Esophagus muscularis mucosa (tissue), 4 donors: Measurements from ENCODE around the gene GNB1. TPM values are rescaled to one million over a fixed set of nuclear protein-coding genes. Genes with fewer than 3 reads are reported as not detected.
"Not testable (repeated sequence)": the region's sequence is repeated elsewhere in the genome, so short reads cannot be mapped to it uniquely, and the experiment has no call there.

Experiments used
- DNase-seq: peaks from one replicate; pipeline ENCODE4 v3.0.0-alpha.2; 2017; ENCODE audit errors: extremely low spot score
- H3K27ac ChIP-seq, 4 donors: fragments of 200-600 bp; sonication (generic); replicated peaks in 1 of 4; 1 replicate in 3 of 4; 2 replicates in 1 of 4; pipeline ENCODE4 v1.5.1; 2016 to 2019; ENCODE audit warnings: mild to moderate bottlenecking in 1 of 4
- H3K27me3 ChIP-seq, 4 donors: fragments of 200-600 bp; sonication (generic); one replicate each; pipeline versions ENCODE4 v1.5.1 to v1.6.0; 2016 to 2019
- H3K36me3 ChIP-seq, 4 donors: fragments of 200-600 bp; sonication (generic); one replicate each; pipeline ENCODE4 v1.5.1; 2016 to 2019
- H3K4me1 ChIP-seq, 4 donors: fragments of 200-600 bp; sonication (generic); one replicate each; pipeline ENCODE4 v1.5.1; 2016 to 2019
- H3K4me3 ChIP-seq, 4 donors: fragments of 200-600 bp; sonication (generic); 1 replicate in 2 of 4; 2 replicates in 2 of 4; pipeline ENCODE4 v1.5.1; 2016 to 2019; ENCODE audit warnings: mild to moderate bottlenecking in 4 of 4, moderate library complexity in 1 of 4
- H3K9me3 ChIP-seq, 4 donors: fragments of 200-600 bp; sonication (generic); 1 replicate in 3 of 4; 2 replicates in 1 of 4; pipeline ENCODE4 v1.5.1; 2016 to 2019
- CTCF ChIP-seq, 3 experiments: fragments of 200-600 bp in 2 of 3; fragments of 450-650 bp in 1 of 3; sonication (generic) in 2 of 3; IDR thresholded peaks; one replicate each; pipeline ENCODE4 v1.5.1; 2017 to 2019; ENCODE audit warnings: antibody characterized with exemption in 3 of 3, mild to moderate bottlenecking in 2 of 3, moderate library complexity in 1 of 3
- POLR2AphosphoS5 ChIP-seq, 2 donors: sonication (generic); formaldehyde crosslinking; IDR thresholded peaks; one replicate each; pipeline ENCODE4 v1.6.1; 2017; ENCODE audit warnings: antibody characterized with exemption in 2 of 2
- WGBS: methylation state at CpG from one replicate; pipeline ENCODE4 v1.1.5; 2018; 5-methylcytosine and 5-hydroxymethylcytosine counted together
- intact Hi-C: fragments of 100-400 bp; cut with DNase I; formaldehyde crosslinking; loops from one replicate; pipeline ENCODE4 v1.15.1; 2023
- total RNA-seq, 4 donors: library from RNA; depleted of rRNA; stranded (reverse); fragments of >200 nt; gene quantifications; one replicate each; pipeline versions ENCODE4 v1.1.0 to v1.2.1, GENCODE V29; 2016

Gene GNB1
- total RNA-seq, 4 donors from 2014 or later = 124 to 166 (median 161) TPM

GRCh38 chr1:1745651-1746565 is 145.0 kb downstream of the GNB1 start:
- peak in 1 of 3 experiments; percentile 59 for TF ChIP-seq CTCF (IDR thresholded peaks at IDR 0.05)
- peak; percentile 81 to 94 for TF ChIP-seq POLR2AphosphoS5 (IDR thresholded peaks at IDR 0.05)
- Histone ChIP-seq H3K4me3 (peak overlapping the region in 3 of 4 donors; percentile 47 to 71 (median 63)), H3K4me1 (peaks cover 0 to 16% (median 0%) of the 10 kb centered on the region in 4 donors), H3K36me3 (peaks cover 0 to 12% (median 2%) of the 10 kb centered on the region in 4 donors), H3K27ac (peak overlapping the region; percentile 53 to 92 (median 88))
- H3K9me3 ChIP-seq, H3K27me3 ChIP-seq, DNase-seq, intact Hi-C loops: not testable (repeated sequence)
- 0% methylated on average over 28 of the region's 101 CpGs for WGBS

- WGBS = 86% methylated on average over 11 of the region's 11 CpGs
- H3K4me1 ChIP-seq = peaks cover 0 to 21% (median 2%) of the 10 kb centered on the region in 4 donors
- H3K27me3 ChIP-seq, H3K27ac ChIP-seq, H3K9me3 ChIP-seq, intact Hi-C loops, DNase-seq, H3K4me3 ChIP-seq: not testable (repeated sequence)
- peaks cover 0 to 20% (median 4%) of the 10 kb centered on the region in 4 donors for H3K36me3 ChIP-seq
Measured at GRCh38 chr1:1742529-1742928, 148.4 kb downstream of the GNB1 start.

GRCh38 chr1:1741013-1741412 is 149.9 kb downstream of the GNB1 start:
- TF ChIP-seq POLR2AphosphoS5 (IDR thresholded peaks at IDR 0.05) = peak in 1 of 2 donors; percentile 72
- WGBS = 68% methylated on average over 11 of the region's 12 CpGs
- DNase-seq, H3K4me3 ChIP-seq, intact Hi-C loops, H3K9me3 ChIP-seq, H3K27me3 ChIP-seq: not testable (repeated sequence)
- peaks cover 0 to 21% (median 2%) of the 10 kb centered on the region in 4 donors for H3K4me1 ChIP-seq
- H3K27ac ChIP-seq = peak overlapping the region in 3 of 4 donors; percentile 55 to 65 (median 61)
- H3K36me3 ChIP-seq = peaks cover 0 to 29% (median 6%) of the 10 kb centered on the region in 4 donors

GRCh38 chr1:1738799-1739337 is 152.0 kb downstream of the GNB1 start:
- H3K27ac ChIP-seq, DNase-seq, intact Hi-C loops, H3K27me3 ChIP-seq, H3K4me3 ChIP-seq, H3K9me3 ChIP-seq: not testable (repeated sequence)
- peaks cover 0 to 40% (median 14%) of the 10 kb centered on the region in 4 donors for H3K36me3 ChIP-seq
- H3K4me1 ChIP-seq = peaks cover 0 to 21% (median 2%) of the 10 kb centered on the region in 4 donors
- WGBS = no CpG with 5 or more reads among the region's 22 CpGs

GRCh38 chr1:1737675-1738590 is 153.0 kb downstream of the GNB1 start:
- intact Hi-C loops, H3K9me3 ChIP-seq, DNase-seq, H3K27ac ChIP-seq, H3K4me3 ChIP-seq, H3K27me3 ChIP-seq: not testable (repeated sequence)
- H3K36me3 ChIP-seq = peaks cover 4 to 46% (median 22%) of the 10 kb centered on the region in 4 donors
- 94% methylated on average over 9 of the region's 44 CpGs for WGBS
- H3K4me1 ChIP-seq = peaks cover 0 to 16% (median 2%) of the 10 kb centered on the region in 4 donors

Other genes starting within 250 kb of the GNB1 start
- 10 to 100 TPM; 27.2 to 68.9 (median 33.0) TPM for gene CDK11B, start 232.1 kb downstream of the GNB1 start, total RNA-seq
- 10 to 100 TPM; 25.7 to 65.0 (median 35.6) TPM for gene SLC35E2B, start 198.3 kb downstream of the GNB1 start, total RNA-seq
- 10 to 100 TPM; 18.2 to 46.9 (median 31.4) TPM for gene CDK11A, start 166.7 kb downstream of the GNB1 start, total RNA-seq
- 100 to 1,000 TPM in 1 of 4 donors, 10 to 100 TPM in 3; 66.4 to 119 (median 82.7) TPM for gene NADK, start 112.6 kb downstream of the GNB1 start, total RNA-seq
- gene CALML6, start 24.2 kb upstream of the GNB1 start, total RNA-seq = not detected
- 1 to 10 TPM in 3 of 4 donors, not detected in 1; 1.4 to 6.3 (median 4.2) TPM for gene TMEM52, start 28.2 kb upstream of the GNB1 start, total RNA-seq
- gene CFAP74, start 112.7 kb upstream of the GNB1 start, total RNA-seq = not detected
- gene GABRD, start 128.3 kb upstream of the GNB1 start, total RNA-seq = not detected
- gene PRKCZ, start 159.3 kb upstream of the GNB1 start, total RNA-seq = 1 to 10 TPM; 3.1 to 5.4 (median 4.7) TPM